ENCODE measurements around the gene DCTN4.
A peak's percentile ranks its signal among the peaks of the same experiment; 100 is the strongest.
"Not testable (repeated sequence)": the region's sequence is repeated elsewhere in the genome, so short reads cannot be mapped to it uniquely, and the experiment has no call there.

The DCTN4 gene

GRCh38 chr5:150758531-150759333, at the start of gene DCTN4:
Gene DCTN4 (minus strand): TSS chr5:150759017. CDS start chr5:150758993, 24 bp downstream.
- DNase-seq (ENCODE audit: low read depth), result peak; percentile 97

GRCh38 chr5:150804388-150804787, 45.6 kb upstream of the DCTN4 start:
- no peak for DNase-seq (ENCODE audit: low read depth)

GRCh38 chr5:150801117-150801927, 42.5 kb upstream of the DCTN4 start:
- DNase-seq (ENCODE audit: low read depth), result no peak

- no peak for DNase-seq (ENCODE audit: low read depth)
Measured at GRCh38 chr5:150797384-150797783, 38.6 kb upstream of the DCTN4 start.

- DNase-seq (ENCODE audit: low read depth), result no peak
Measured at GRCh38 chr5:150794927-150795326, 36.1 kb upstream of the DCTN4 start.

GRCh38 chr5:150793423-150793888, 34.6 kb upstream of the DCTN4 start:
- not testable (repeated sequence) for DNase-seq (ENCODE audit: low read depth)

GRCh38 chr5:150791536-150791935, 32.7 kb upstream of the DCTN4 start:
- DNase-seq (ENCODE audit: low read depth), result no peak

GRCh38 chr5:150789943-150790611, 31.3 kb upstream of the DCTN4 start:
- peak; percentile 86 for DNase-seq (ENCODE audit: low read depth)

- DNase-seq (ENCODE audit: low read depth), result no peak
Measured at GRCh38 chr5:150789450-150789849, 30.6 kb upstream of the DCTN4 start.

GRCh38 chr5:150788977-150789376, 30.2 kb upstream of the DCTN4 start:
- no peak for DNase-seq (ENCODE audit: low read depth)

- DNase-seq (ENCODE audit: low read depth), result no peak
Measured at GRCh38 chr5:150787656-150788055, 28.8 kb upstream of the DCTN4 start.

- no peak for DNase-seq (ENCODE audit: low read depth)
Measured at GRCh38 chr5:150786876-150787275, 28.1 kb upstream of the DCTN4 start.

GRCh38 chr5:150785950-150786349, 27.1 kb upstream of the DCTN4 start:
- no peak for DNase-seq (ENCODE audit: low read depth)

GRCh38 chr5:150783422-150783928, 24.7 kb upstream of the DCTN4 start:
- DNase-seq (ENCODE audit: low read depth), result peak; percentile 68

GRCh38 chr5:150782850-150783249, 24.0 kb upstream of the DCTN4 start:
- no peak for DNase-seq (ENCODE audit: low read depth)

GRCh38 chr5:150781706-150782614, 23.1 kb upstream of the DCTN4 start:
- DNase-seq (ENCODE audit: low read depth), result peak; percentile 93

GRCh38 chr5:150780816-150781221, 22.0 kb upstream of the DCTN4 start:
- no peak for DNase-seq (ENCODE audit: low read depth)

GRCh38 chr5:150780187-150780692, 21.4 kb upstream of the DCTN4 start:
- no peak for DNase-seq (ENCODE audit: low read depth)

GRCh38 chr5:150779397-150780186, 20.8 kb upstream of the DCTN4 start:
- no peak for DNase-seq (ENCODE audit: low read depth)

Data from fibroblast of the conjunctiva (primary cell).